ENCODE data around the gene TPRN. TPM values are rescaled to one million over a fixed set of nuclear protein-coding genes. Genes with fewer than 3 reads are reported as not detected.

Gene TPRN
- total RNA-seq, 1 donor from 2014 or later: 3.4 TPM

- Mint-ChIP-seq H3K27me3 (ENCODE audit: insufficient read depth, low read depth) (peaks cover 6% of the 10 kb centered on the region), H3K4me1 (peaks cover 3% of the 10 kb centered on the region), H3K36me3 (no peaks in the 10 kb centered on the region), H3K27ac (no peak within 1 kb of the TSS), H3K9me3 (no peaks in the 10 kb centered on the region), H3K4me3 (no peak within 1 kb of the TSS)
- Histone ChIP-seq H4K20me1 (ENCODE audit: low read depth) (peaks cover 5% of the 10 kb centered on the region), H3F3A (ENCODE audit: low read depth) (no peaks in the 10 kb centered on the region), H2AFZ (replicated peaks) (no peak within 1 kb of the TSS), H3K27ac (no peak within 1 kb of the TSS), H3K79me2 (ENCODE audit: low read depth) (no peaks in the 10 kb centered on the region), H3K9me3 (ENCODE audit: low read depth) (no peaks in the 10 kb centered on the region), H3K27me3 (no peaks in the 10 kb centered on the region), H3K4me1 (no peaks in the 10 kb centered on the region), H3K4me3 (no peak within 1 kb of the TSS), H3K4me2 (no peak within 1 kb of the TSS), H3K36me3 (no peaks in the 10 kb centered on the region), H3K9ac (no peak within 1 kb of the TSS)
- no peak for TF ChIP-seq EZH2 (IDR thresholded peaks at IDR 0.05)
- no peak for TF ChIP-seq CTCF (IDR thresholded peaks at IDR 0.05)
- TF ChIP-seq EZH2phosphoT487 (IDR thresholded peaks at IDR 0.05): no peak
- no peak for DNase-seq (ENCODE audit: low spot score)
These were observed 30.3 kb upstream of the TPRN start, which contains the start of gene SLC34A3 for GRCh38 chr9:137230705-137231371. Gene SLC34A3, plus strand, starts transcription at chr9:137230901. Its CDS starts 802 bp downstream, at chr9:137231703.

- H3K9ac ChIP-seq: no peak overlapping the region
- H3K4me2 ChIP-seq: no peak overlapping the region
- peaks cover 3% of the 10 kb centered on the region for H3K4me1 Mint-ChIP-seq
- no peak overlapping the region for H2AFZ ChIP-seq (replicated peaks)
- no peak overlapping the region for H3K4me3 ChIP-seq
- H3K27me3 ChIP-seq: no peaks in the 10 kb centered on the region
- H3F3A ChIP-seq (ENCODE audit: low read depth): no peaks in the 10 kb centered on the region
- no peak for DNase-seq (ENCODE audit: low spot score)
- H3K4me1 ChIP-seq: no peaks in the 10 kb centered on the region
- no peaks in the 10 kb centered on the region for H4K20me1 ChIP-seq (ENCODE audit: low read depth)
- TF ChIP-seq EZH2 (IDR thresholded peaks at IDR 0.05): no peak
- no peak for TF ChIP-seq CTCF (IDR thresholded peaks at IDR 0.05)
- TF ChIP-seq EZH2phosphoT487 (IDR thresholded peaks at IDR 0.05): no peak
- H3K27me3 Mint-ChIP-seq (ENCODE audit: insufficient read depth, low read depth): peaks cover 6% of the 10 kb centered on the region
- no peak overlapping the region for H3K27ac Mint-ChIP-seq
- H3K36me3 ChIP-seq: no peaks in the 10 kb centered on the region
- H3K9me3 Mint-ChIP-seq: no peaks in the 10 kb centered on the region
- H3K27ac ChIP-seq: no peak overlapping the region
- H3K79me2 ChIP-seq (ENCODE audit: low read depth): no peaks in the 10 kb centered on the region
- no peak overlapping the region for H3K4me3 Mint-ChIP-seq
- H3K9me3 ChIP-seq (ENCODE audit: low read depth): no peaks in the 10 kb centered on the region
- no peaks in the 10 kb centered on the region for H3K36me3 Mint-ChIP-seq
These were observed 29.6 kb upstream of the TPRN start for GRCh38 chr9:137229903-137230704.

- Histone ChIP-seq H3K4me1 (no peaks in the 10 kb centered on the region), H3K36me3 (no peaks in the 10 kb centered on the region), H3K4me2 (no peak overlapping the region), H3K27ac (no peak overlapping the region), H2AFZ (replicated peaks) (no peak overlapping the region), H3F3A (ENCODE audit: low read depth) (no peaks in the 10 kb centered on the region), H3K9me3 (ENCODE audit: low read depth) (no peaks in the 10 kb centered on the region), H3K9ac (no peak overlapping the region), H3K4me3 (no peak overlapping the region), H4K20me1 (ENCODE audit: low read depth) (no peaks in the 10 kb centered on the region), H3K27me3 (no peaks in the 10 kb centered on the region), H3K79me2 (ENCODE audit: low read depth) (no peaks in the 10 kb centered on the region)
- H3K27me3 Mint-ChIP-seq (ENCODE audit: insufficient read depth, low read depth): peaks cover 4% of the 10 kb centered on the region
- no peaks in the 10 kb centered on the region for H3K36me3 Mint-ChIP-seq
- H3K9me3 Mint-ChIP-seq: no peaks in the 10 kb centered on the region
- TF ChIP-seq EZH2phosphoT487 (IDR thresholded peaks at IDR 0.05) (no peak), CTCF (IDR thresholded peaks at IDR 0.05) (no peak), EZH2 (IDR thresholded peaks at IDR 0.05) (no peak)
- H3K4me1 Mint-ChIP-seq: peaks cover 3% of the 10 kb centered on the region
- no peak overlapping the region for H3K4me3 Mint-ChIP-seq
- H3K27ac Mint-ChIP-seq: no peak overlapping the region
- no peak for DNase-seq (ENCODE audit: low spot score)
These were observed 28.7 kb upstream of the TPRN start for GRCh38 chr9:137228968-137229896.

Data from neural progenitor cell (in vitro differentiated cells).